NCI-H526 treated with DMSO at 0.1 percent for 48 hours (cell line): ENCODE data around the gene STRN.

Experiments
- DNase-seq: peaks from one replicate; lab custom pipeline; 2025; lab: John Stamatoyannopoulos, UW

The STRN gene

DNA sequence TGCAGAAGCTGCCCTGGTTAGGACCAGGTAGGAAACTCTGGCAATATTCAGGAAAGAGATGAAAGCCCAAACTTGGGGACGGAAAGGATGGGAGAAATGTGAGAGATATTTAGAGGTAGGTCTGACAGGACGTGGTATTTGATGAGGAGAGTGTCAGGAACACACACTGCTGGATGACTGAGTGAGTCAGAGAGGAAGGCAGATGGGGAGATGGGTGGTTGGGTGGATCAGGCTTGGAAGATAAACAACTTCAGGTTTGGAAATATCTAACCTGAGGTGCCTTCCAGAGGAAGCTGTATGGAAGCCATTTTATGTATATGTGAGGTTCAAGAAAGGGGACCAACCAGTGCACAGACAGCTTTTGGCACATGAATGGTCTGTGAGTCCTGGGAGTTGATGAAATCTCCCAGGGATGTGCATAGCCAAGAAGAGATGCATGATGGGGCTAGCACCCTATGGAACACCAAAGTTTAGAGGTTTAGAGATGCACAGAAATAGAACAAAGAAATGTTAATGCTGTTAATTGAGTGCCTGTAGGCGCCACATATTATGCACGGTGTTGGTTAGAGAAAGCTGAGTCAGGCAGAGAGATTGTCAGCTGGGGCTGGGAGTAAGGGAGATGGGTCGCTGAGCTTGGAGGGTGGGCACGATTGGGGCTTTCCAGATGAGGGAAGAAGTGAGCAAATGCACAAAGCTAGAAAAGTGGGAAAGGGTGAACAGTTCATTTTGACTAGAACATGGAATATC, 168.8 kb downstream of the STRN start:
- no peak for DNase-seq
